ENCODE results near the gene ROBO2.

The ROBO2 gene

GRCh38 chr3:77171026-77171425 lies 131.1 kb downstream of the ROBO2 start:
- Mint-ChIP-seq H3K36me3 (ENCODE audit: low read depth) (no peaks in the 10 kb centered on the region), H3K27me3 (no peaks in the 10 kb centered on the region), H3K4me1 (no peaks in the 10 kb centered on the region), H3K9me3 (peaks cover 3% of the 10 kb centered on the region), H3K4me3 (no peak overlapping the region), H3K27ac (no peak overlapping the region)
- DNase-seq (no peak), ATAC-seq (no peak)

- no peak for ATAC-seq
- H3K9me3 Mint-ChIP-seq, result peaks cover 3% of the 10 kb centered on the region
- no peak overlapping the region for H3K27ac Mint-ChIP-seq
- H3K4me1 Mint-ChIP-seq, result no peaks in the 10 kb centered on the region
- H3K27me3 Mint-ChIP-seq, result no peaks in the 10 kb centered on the region
- DNase-seq, result no peak
- no peak overlapping the region for H3K4me3 Mint-ChIP-seq
- no peaks in the 10 kb centered on the region for H3K36me3 Mint-ChIP-seq (ENCODE audit: low read depth)
Observed at GRCh38 chr3:77179762-77180161, 139.9 kb downstream of the ROBO2 start.

DNA sequence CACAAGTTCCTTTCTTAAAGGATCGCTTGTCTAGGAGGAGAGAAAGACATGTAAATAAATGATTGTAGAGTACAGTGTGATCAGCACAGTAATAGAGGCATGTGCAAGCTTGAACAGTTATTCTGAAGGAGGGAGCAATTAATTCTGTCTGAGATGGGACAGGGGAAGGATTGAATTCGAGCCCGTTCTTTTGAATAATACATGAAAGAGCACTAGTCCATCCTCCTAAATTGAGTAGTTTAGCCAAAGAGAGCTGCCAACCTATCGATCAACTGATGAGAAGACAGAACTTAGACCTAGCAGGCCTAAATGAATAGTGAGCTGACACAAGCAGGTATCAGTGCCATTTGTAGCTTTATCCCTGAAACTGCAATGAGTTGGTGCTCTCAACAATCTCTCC lies 142.4 kb downstream of the ROBO2 start:
- Mint-ChIP-seq H3K27me3 (no peaks in the 10 kb centered on the region), H3K4me1 (no peaks in the 10 kb centered on the region), H3K4me3 (no peak overlapping the region), H3K27ac (no peak overlapping the region), H3K9me3 (peaks cover 4% of the 10 kb centered on the region), H3K36me3 (ENCODE audit: low read depth) (no peaks in the 10 kb centered on the region)
- no peak for ATAC-seq
- no peak for DNase-seq

- Mint-ChIP-seq H3K36me3 (ENCODE audit: low read depth) (no peaks in the 10 kb centered on the region), H3K4me1 (no peaks in the 10 kb centered on the region), H3K27me3 (no peaks in the 10 kb centered on the region), H3K4me3 (no peak overlapping the region), H3K9me3 (peaks cover 4% of the 10 kb centered on the region), H3K27ac (no peak overlapping the region)
- ATAC-seq (no peak), DNase-seq (no peak)
Observed at GRCh38 chr3:77186319-77186718, 146.4 kb downstream of the ROBO2 start.

DNA sequence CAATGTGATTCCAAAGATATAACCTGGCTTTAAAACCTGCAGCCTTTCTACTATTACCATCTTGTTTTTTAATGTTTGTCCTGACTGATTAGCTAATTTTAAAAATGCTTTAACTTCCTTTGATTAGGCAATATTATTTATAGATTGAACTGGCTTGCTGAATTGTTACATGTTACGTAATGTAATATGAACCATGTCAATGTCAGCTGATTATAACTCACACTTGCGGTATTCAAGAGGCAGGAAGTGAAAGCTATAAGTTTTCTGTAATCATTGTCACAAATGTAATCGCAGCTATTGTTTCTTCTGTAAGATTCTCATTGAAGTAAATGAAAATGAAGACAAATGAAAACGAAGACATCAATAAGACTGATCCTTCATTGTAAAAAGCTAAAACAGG lies 146.8 kb downstream of the ROBO2 start:
- H3K27ac Mint-ChIP-seq, result no peak overlapping the region
- H3K4me3 Mint-ChIP-seq, result no peak overlapping the region
- DNase-seq, result no peak
- H3K27me3 Mint-ChIP-seq, result no peaks in the 10 kb centered on the region
- H3K4me1 Mint-ChIP-seq, result no peaks in the 10 kb centered on the region
- H3K36me3 Mint-ChIP-seq (ENCODE audit: low read depth), result no peaks in the 10 kb centered on the region
- ATAC-seq, result no peak
- peaks cover 4% of the 10 kb centered on the region for H3K9me3 Mint-ChIP-seq

DNA sequence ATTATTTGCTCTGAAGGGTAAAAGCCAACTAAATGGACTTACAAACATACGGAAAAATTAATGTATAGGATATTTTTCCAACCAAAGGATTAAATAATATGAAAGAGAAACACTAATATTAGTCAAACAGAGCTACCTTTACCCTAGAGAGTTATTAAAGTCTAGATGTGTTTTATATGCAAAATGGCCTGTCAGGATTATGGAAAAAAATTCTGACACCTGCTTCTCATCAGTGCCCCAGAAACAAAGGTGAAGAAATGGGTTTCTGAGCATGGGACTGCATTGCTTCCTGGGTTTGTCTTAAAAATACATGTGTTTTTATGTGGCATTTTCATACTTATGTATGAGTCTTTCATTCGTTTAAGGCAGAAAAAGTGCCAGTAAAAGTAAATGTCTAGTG lies 148.3 kb downstream of the ROBO2 start:
- Mint-ChIP-seq H3K9me3 (peaks cover 4% of the 10 kb centered on the region), H3K4me3 (no peak overlapping the region), H3K36me3 (ENCODE audit: low read depth) (no peaks in the 10 kb centered on the region), H3K27ac (no peak overlapping the region), H3K4me1 (no peaks in the 10 kb centered on the region), H3K27me3 (no peaks in the 10 kb centered on the region)
- ATAC-seq (no peak), DNase-seq (no peak)

GRCh38 chr3:77189258-77189657 lies 149.4 kb downstream of the ROBO2 start:
- ATAC-seq (no peak), DNase-seq (no peak)
- no peaks in the 10 kb centered on the region for H3K4me1 Mint-ChIP-seq
- no peaks in the 10 kb centered on the region for H3K36me3 Mint-ChIP-seq (ENCODE audit: low read depth)
- no peaks in the 10 kb centered on the region for H3K27me3 Mint-ChIP-seq
- H3K9me3 Mint-ChIP-seq, result peaks cover 4% of the 10 kb centered on the region
- no peak overlapping the region for H3K4me3 Mint-ChIP-seq
- no peak overlapping the region for H3K27ac Mint-ChIP-seq

DNA sequence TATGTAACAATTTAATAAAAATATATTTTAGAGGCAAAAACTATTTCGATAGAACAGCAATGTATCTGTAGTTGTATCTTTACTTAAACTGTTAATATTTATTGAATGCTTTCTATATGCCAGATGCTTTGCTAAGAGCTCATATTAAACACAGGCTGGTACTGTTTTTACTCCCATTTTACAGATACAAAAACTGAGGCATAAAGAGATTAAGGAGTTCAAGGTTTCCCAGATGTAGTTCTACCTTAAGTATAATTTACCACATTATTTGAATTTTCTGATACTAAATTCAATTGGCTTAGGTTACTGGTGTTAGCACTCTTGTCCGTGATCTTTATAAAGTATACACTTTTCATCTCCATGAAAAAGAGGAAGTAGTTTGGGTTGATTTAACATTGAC lies 149.8 kb downstream of the ROBO2 start:
- Mint-ChIP-seq H3K4me1 (no peaks in the 10 kb centered on the region), H3K27me3 (no peaks in the 10 kb centered on the region), H3K4me3 (no peak overlapping the region), H3K27ac (no peak overlapping the region), H3K9me3 (peaks cover 4% of the 10 kb centered on the region), H3K36me3 (ENCODE audit: low read depth) (no peaks in the 10 kb centered on the region)
- ATAC-seq, result no peak
- no peak for DNase-seq

DNA sequence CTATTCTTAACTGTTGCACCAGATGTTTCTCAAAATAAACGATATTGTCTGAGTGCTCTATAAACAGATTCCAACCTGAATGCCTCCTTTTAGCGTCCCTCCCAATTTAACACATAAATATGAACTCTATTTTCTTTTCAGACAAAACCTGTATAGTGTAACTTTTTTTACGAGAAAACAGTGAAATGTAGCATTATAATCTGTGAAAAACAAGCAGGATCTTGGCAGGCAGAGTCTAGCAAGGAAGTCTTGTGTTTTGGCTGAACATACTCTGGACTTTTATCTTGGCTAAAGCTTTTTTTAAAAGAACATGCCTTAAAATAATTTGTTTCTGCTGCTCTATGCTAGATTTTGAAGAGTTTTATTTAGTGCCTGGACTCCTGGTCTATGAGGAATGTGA lies 150.5 kb downstream of the ROBO2 start:
- H3K27ac Mint-ChIP-seq, result no peak overlapping the region
- no peaks in the 10 kb centered on the region for H3K4me1 Mint-ChIP-seq
- H3K36me3 Mint-ChIP-seq (ENCODE audit: low read depth), result no peaks in the 10 kb centered on the region
- ATAC-seq (no peak), DNase-seq (no peak)
- no peaks in the 10 kb centered on the region for H3K9me3 Mint-ChIP-seq
- H3K27me3 Mint-ChIP-seq, result no peaks in the 10 kb centered on the region
- H3K4me3 Mint-ChIP-seq, result no peak overlapping the region

DNA sequence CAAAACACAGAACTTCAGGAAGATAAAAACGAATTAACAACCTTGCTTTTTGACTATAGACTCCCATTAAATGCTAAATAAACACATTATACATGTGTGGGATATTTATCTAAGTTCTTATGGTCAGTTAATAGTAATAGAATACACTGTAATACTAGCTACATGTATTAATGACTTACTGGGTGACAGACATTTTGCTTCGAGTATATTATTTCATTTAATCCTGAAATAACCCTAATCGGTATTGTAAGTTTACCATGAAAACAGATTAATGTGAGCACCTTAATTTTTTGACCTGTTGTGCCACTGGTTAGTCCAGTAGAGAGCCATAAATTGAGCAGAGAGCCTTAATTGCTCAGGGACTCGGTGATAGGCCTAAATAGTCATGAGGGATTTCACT lies 151.1 kb downstream of the ROBO2 start:
- Mint-ChIP-seq H3K4me1 (no peaks in the 10 kb centered on the region), H3K36me3 (ENCODE audit: low read depth) (no peaks in the 10 kb centered on the region), H3K27ac (no peak overlapping the region), H3K4me3 (no peak overlapping the region), H3K27me3 (no peaks in the 10 kb centered on the region), H3K9me3 (no peaks in the 10 kb centered on the region)
- DNase-seq (no peak), ATAC-seq (no peak)

DNA sequence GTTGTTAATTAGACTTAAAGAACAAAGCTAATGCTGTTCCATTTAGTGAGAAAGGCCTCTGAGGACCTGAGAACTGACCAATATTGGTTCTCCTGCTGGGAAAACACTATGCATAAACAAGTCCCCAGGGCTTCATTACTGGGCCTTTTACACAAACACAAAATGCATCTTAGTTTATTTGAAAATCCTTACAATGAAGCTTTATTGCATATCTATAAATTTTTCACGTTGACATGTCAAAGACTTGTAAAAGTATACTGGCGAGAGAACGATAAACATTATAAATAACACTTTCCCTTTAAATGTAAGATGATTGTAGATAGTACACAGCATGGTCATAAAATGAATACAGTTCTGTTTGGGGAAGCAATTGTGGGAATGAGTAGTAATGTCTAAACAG lies 151.7 kb downstream of the ROBO2 start:
- Mint-ChIP-seq H3K27me3 (no peaks in the 10 kb centered on the region), H3K9me3 (no peaks in the 10 kb centered on the region), H3K36me3 (ENCODE audit: low read depth) (no peaks in the 10 kb centered on the region), H3K4me1 (no peaks in the 10 kb centered on the region), H3K4me3 (no peak overlapping the region), H3K27ac (no peak overlapping the region)
- no peak for DNase-seq
- ATAC-seq, result no peak

DNA sequence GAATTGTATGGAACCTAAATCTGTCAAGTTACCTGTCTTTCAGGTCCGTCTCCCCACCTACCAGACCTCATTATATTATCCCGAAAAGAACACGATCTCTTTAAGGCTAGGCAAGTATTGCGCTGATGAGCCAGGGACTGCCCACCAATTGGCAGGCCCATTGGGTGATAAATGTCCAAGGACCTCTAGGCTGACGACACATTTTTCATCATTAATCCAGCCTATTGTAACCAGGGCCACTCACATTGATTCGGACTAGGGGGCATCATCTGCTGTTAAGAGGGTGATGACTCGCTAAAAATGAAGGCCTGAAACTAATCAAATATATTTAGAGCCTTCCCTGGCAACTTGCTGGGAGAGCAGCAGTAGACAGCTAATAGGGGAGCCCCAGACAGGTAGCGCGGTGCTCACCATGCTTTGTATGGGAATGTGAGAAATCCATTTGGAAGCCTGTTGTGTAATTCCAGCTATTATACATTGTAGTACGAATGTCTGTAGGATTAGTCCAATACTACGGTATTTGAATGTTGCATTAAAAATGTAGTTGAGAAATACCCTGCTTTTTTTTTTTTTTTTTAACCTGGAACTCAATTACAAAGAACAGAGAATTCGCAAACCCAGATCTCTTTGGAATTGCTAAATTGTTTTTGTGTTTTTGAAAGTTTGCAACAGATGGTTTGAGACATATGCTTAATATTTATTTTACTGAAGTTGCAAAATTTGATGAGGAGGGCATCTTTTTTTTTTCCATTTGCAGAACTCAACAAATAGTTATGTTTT lies 156.1 kb downstream of the ROBO2 start:
- no peaks in the 10 kb centered on the region for H3K27me3 Mint-ChIP-seq
- ATAC-seq (no peak), DNase-seq (no peak)
- no peak overlapping the region for H3K4me3 Mint-ChIP-seq
- H3K9me3 Mint-ChIP-seq, result no peaks in the 10 kb centered on the region
- H3K27ac Mint-ChIP-seq, result no peak overlapping the region
- H3K36me3 Mint-ChIP-seq (ENCODE audit: low read depth), result no peaks in the 10 kb centered on the region
- H3K4me1 Mint-ChIP-seq, result no peaks in the 10 kb centered on the region

- Mint-ChIP-seq H3K9me3 (no peaks in the 10 kb centered on the region), H3K4me3 (no peak overlapping the region), H3K27ac (no peak overlapping the region), H3K4me1 (no peaks in the 10 kb centered on the region), H3K27me3 (no peaks in the 10 kb centered on the region), H3K36me3 (ENCODE audit: low read depth) (no peaks in the 10 kb centered on the region)
- ATAC-seq (no peak), DNase-seq (no peak)
Observed at GRCh38 chr3:77197408-77197807, 157.5 kb downstream of the ROBO2 start.

DNA sequence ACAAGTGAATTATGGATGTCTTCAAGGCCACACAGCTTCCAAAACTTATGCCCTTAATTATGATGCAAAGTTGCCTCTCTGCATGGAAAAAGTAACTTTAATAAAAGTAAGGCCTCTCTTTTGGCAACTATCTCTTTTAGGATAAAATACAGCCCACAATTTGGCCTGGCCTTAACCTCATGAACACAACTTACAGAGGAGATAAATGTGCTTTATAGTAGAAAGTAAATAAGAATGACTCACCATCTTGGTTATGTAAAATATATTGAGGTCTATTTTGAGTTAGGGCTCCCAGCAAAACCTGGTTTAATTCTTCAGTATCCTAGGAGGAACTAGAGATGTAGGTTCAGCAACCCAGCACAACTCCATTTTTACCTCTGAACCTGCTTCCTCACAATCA lies 164.0 kb downstream of the ROBO2 start:
- Mint-ChIP-seq H3K36me3 (ENCODE audit: low read depth) (no peaks in the 10 kb centered on the region), H3K27me3 (no peaks in the 10 kb centered on the region), H3K27ac (no peak overlapping the region), H3K9me3 (no peaks in the 10 kb centered on the region), H3K4me1 (no peaks in the 10 kb centered on the region), H3K4me3 (no peak overlapping the region)
- DNase-seq (no peak), ATAC-seq (no peak)

GRCh38 chr3:77204788-77205187 lies 164.9 kb downstream of the ROBO2 start:
- Mint-ChIP-seq H3K27ac (no peak overlapping the region), H3K36me3 (ENCODE audit: low read depth) (no peaks in the 10 kb centered on the region), H3K4me3 (no peak overlapping the region), H3K4me1 (no peaks in the 10 kb centered on the region), H3K27me3 (no peaks in the 10 kb centered on the region), H3K9me3 (no peaks in the 10 kb centered on the region)
- ATAC-seq (no peak), DNase-seq (no peak)

- ATAC-seq (no peak), DNase-seq (no peak)
- Mint-ChIP-seq H3K27me3 (no peaks in the 10 kb centered on the region), H3K27ac (no peak overlapping the region), H3K4me1 (no peaks in the 10 kb centered on the region), H3K36me3 (ENCODE audit: low read depth) (no peaks in the 10 kb centered on the region), H3K9me3 (no peaks in the 10 kb centered on the region), H3K4me3 (no peak overlapping the region)
Observed at GRCh38 chr3:77207753-77208152, 167.9 kb downstream of the ROBO2 start.

Data from activated naive CD8-positive, alpha-beta T cell treated with anti-CD3 and anti-CD28 coated beads, Interleukin-2, amount 50 U/mL, for 24 hours (primary cell).